ENCODE results near the gene MDH1. TPM values are rescaled to one million over a fixed set of nuclear protein-coding genes. Genes with fewer than 3 reads are reported as not detected.
A peak's percentile ranks its signal among the peaks of the same experiment; 100 is the strongest.

The MDH1 gene
- total and polyA plus RNA-seq, 4 donors = 225 to 458 (median 401) TPM

- H3K36me3 ChIP-seq (ENCODE audit: control insufficient read depth, insufficient read depth, low read length) = no peaks in the 10 kb centered on the region
- no CpG with 5 or more reads among the region's 1 CpG for WGBS (ENCODE audit: insufficient coverage)
- no peaks in the 10 kb centered on the region for H3K4me1 ChIP-seq (ENCODE audit: control insufficient read depth, insufficient read depth, low read length)
- no peaks in the 10 kb centered on the region for H3K27me3 ChIP-seq (ENCODE audit: control insufficient read depth, insufficient read depth, low read length)
- no peaks in the 10 kb centered on the region for H3K9me3 ChIP-seq (ENCODE audit: control insufficient read depth, insufficient read depth, low read length)
- no peak for DNase-seq (ENCODE audit: low read depth in 4 of 6, low spot score in 6 of 6)
- H3K4me3 ChIP-seq (ENCODE audit: low read depth, low read length) = no peak overlapping the region
- H3K27ac ChIP-seq (ENCODE audit: low read depth, low read length) = no peak overlapping the region
Observed at GRCh38 chr2:63649829-63650228, 61.1 kb downstream of the MDH1 start.

GRCh38 chr2:63650756-63651155 is 62.0 kb downstream of the MDH1 start:
- WGBS (ENCODE audit: insufficient coverage) = no CpG with 5 or more reads among the region's 3 CpGs
- no peaks in the 10 kb centered on the region for H3K27me3 ChIP-seq (ENCODE audit: control insufficient read depth, insufficient read depth, low read length)
- no peak overlapping the region for H3K4me3 ChIP-seq (ENCODE audit: low read depth, low read length)
- no peaks in the 10 kb centered on the region for H3K36me3 ChIP-seq (ENCODE audit: control insufficient read depth, insufficient read depth, low read length)
- H3K9me3 ChIP-seq (ENCODE audit: control insufficient read depth, insufficient read depth, low read length) = no peaks in the 10 kb centered on the region
- no peaks in the 10 kb centered on the region for H3K4me1 ChIP-seq (ENCODE audit: control insufficient read depth, insufficient read depth, low read length)
- no peak overlapping the region for H3K27ac ChIP-seq (ENCODE audit: low read depth, low read length)
- DNase-seq (ENCODE audit: low read depth in 4 of 6, low spot score in 6 of 6) = peak in 4 of 6 donors; percentile 1 to 62 (median 21)

GRCh38 chr2:63651356-63651755 is 62.6 kb downstream of the MDH1 start:
- WGBS (ENCODE audit: insufficient coverage) = no CpG with 5 or more reads among the region's 3 CpGs
- peak in 1 of 6 donors; percentile 45 for DNase-seq (ENCODE audit: low read depth in 4 of 6, low spot score in 6 of 6)
- no peak overlapping the region for H3K4me3 ChIP-seq (ENCODE audit: low read depth, low read length)
- no peaks in the 10 kb centered on the region for H3K36me3 ChIP-seq (ENCODE audit: control insufficient read depth, insufficient read depth, low read length)
- no peaks in the 10 kb centered on the region for H3K27me3 ChIP-seq (ENCODE audit: control insufficient read depth, insufficient read depth, low read length)
- no peak overlapping the region for H3K27ac ChIP-seq (ENCODE audit: low read depth, low read length)
- H3K4me1 ChIP-seq (ENCODE audit: control insufficient read depth, insufficient read depth, low read length) = no peaks in the 10 kb centered on the region
- H3K9me3 ChIP-seq (ENCODE audit: control insufficient read depth, insufficient read depth, low read length) = no peaks in the 10 kb centered on the region

- no peaks in the 10 kb centered on the region for H3K9me3 ChIP-seq (ENCODE audit: control insufficient read depth, insufficient read depth, low read length)
- peak in 2 of 6 donors; percentile 7 to 74 for DNase-seq (ENCODE audit: low read depth in 4 of 6, low spot score in 6 of 6)
- H3K4me3 ChIP-seq (ENCODE audit: low read depth, low read length) = no peak overlapping the region
- WGBS (ENCODE audit: insufficient coverage) = no CpG with 5 or more reads among the region's 4 CpGs
- no peaks in the 10 kb centered on the region for H3K4me1 ChIP-seq (ENCODE audit: control insufficient read depth, insufficient read depth, low read length)
- no peaks in the 10 kb centered on the region for H3K27me3 ChIP-seq (ENCODE audit: control insufficient read depth, insufficient read depth, low read length)
- no peak overlapping the region for H3K27ac ChIP-seq (ENCODE audit: low read depth, low read length)
- no peaks in the 10 kb centered on the region for H3K36me3 ChIP-seq (ENCODE audit: control insufficient read depth, insufficient read depth, low read length)
Observed at GRCh38 chr2:63651861-63652651, 63.3 kb downstream of the MDH1 start.

- H3K4me3 ChIP-seq (ENCODE audit: low read depth, low read length) = no peak overlapping the region
- no CpG with 5 or more reads among the region's 2 CpGs for WGBS (ENCODE audit: insufficient coverage)
- H3K27me3 ChIP-seq (ENCODE audit: control insufficient read depth, insufficient read depth, low read length) = no peaks in the 10 kb centered on the region
- no peaks in the 10 kb centered on the region for H3K9me3 ChIP-seq (ENCODE audit: control insufficient read depth, insufficient read depth, low read length)
- no peaks in the 10 kb centered on the region for H3K36me3 ChIP-seq (ENCODE audit: control insufficient read depth, insufficient read depth, low read length)
- no peak overlapping the region for H3K27ac ChIP-seq (ENCODE audit: low read depth, low read length)
- DNase-seq (ENCODE audit: low read depth in 4 of 6, low spot score in 6 of 6) = no peak
- H3K4me1 ChIP-seq (ENCODE audit: control insufficient read depth, insufficient read depth, low read length) = no peaks in the 10 kb centered on the region
Observed at GRCh38 chr2:63652652-63652985, 63.9 kb downstream of the MDH1 start.

GRCh38 chr2:63654959-63655358 is 66.2 kb downstream of the MDH1 start:
- Histone ChIP-seq H3K36me3 (ENCODE audit: control insufficient read depth, insufficient read depth, low read length) (no peaks in the 10 kb centered on the region), H3K9me3 (ENCODE audit: control insufficient read depth, insufficient read depth, low read length) (no peaks in the 10 kb centered on the region), H3K4me1 (ENCODE audit: control insufficient read depth, insufficient read depth, low read length) (no peaks in the 10 kb centered on the region), H3K27me3 (ENCODE audit: control insufficient read depth, insufficient read depth, low read length) (no peaks in the 10 kb centered on the region), H3K27ac (ENCODE audit: low read depth, low read length) (no peak overlapping the region), H3K4me3 (ENCODE audit: low read depth, low read length) (no peak overlapping the region)
- 100% methylated on average over 1 of the region's 1 CpG for WGBS (ENCODE audit: insufficient coverage)
- no peak for DNase-seq (ENCODE audit: low read depth in 4 of 6, low spot score in 6 of 6)

Other genes with a start within 250 kb of the MDH1 start
- gene WDPCP, start 486 bp upstream of the MDH1 start, total RNA-seq = 10 to 100 TPM; 18.2 to 40.1 TPM
- gene WDPCP, start 486 bp upstream of the MDH1 start, polyA plus RNA-seq (ENCODE audit: insufficient read length in 2 of 2) = 10 to 100 TPM in 1 of 2 donors, 1 to 10 TPM in 1; 9.6 to 10.1 TPM